DMS 273 (cell line): ENCODE results near the gene BARHL1.

ENCODE experiments used
- DNase-seq: peaks from one replicate; lab custom pipeline; 2025; ENCODE audit not compliant: unreplicated experiment; lab: John Stamatoyannopoulos, UW

BARHL1 gene

GRCh38 chr9:132582276-132582785 is at the start of gene BARHL1:
BARHL1 (plus strand) TSS chr9:132582606; CDS start chr9:132582798, 192 bp downstream.
- DNase-seq, result no peak

- no peak for DNase-seq
Measured at GRCh38 chr9:132534832-132535231, 47.6 kb upstream of the BARHL1 start.

- no peak for DNase-seq
Measured at GRCh38 chr9:132536124-132536523, 46.3 kb upstream of the BARHL1 start.

DNA sequence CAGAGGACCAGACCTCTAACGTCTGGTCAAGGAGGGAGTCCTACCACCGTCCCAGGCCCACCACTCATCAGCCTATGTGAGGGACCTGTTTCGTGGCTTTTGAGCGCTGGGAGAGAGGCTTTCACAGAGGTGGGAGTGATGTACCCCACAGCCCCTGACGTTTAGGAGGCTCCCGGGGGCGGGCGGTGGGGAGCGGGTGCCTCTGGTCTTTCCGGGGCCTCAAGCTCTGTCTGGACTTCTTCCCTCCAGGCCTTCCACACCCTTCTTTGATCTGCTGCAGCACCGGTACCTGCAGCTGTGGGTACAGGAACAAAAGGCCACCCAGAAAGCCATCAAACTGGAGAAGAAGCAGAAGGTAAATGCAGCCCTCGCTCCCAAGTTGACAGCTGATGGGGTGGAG is 45.1 kb upstream of the BARHL1 start:
- DNase-seq, result no peak

DNA sequence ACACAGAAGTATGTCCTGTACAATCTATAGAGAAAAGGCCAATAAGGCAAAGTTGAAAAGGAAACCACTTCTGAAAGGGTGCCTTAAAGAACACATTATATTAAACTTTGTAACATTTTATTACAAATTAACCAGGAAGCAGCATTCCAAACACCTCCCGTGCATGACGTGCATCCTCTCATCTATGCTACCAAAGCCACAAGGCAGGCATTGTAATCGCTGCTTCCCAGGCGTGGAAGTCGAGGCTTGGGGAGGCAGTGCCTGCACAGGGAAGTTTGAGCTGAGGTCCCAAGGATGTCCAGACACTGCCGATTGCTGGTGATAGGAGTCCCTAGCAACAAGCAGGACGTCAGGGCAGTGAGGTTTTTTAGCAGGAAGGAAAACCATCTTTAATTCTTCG is 44.3 kb upstream of the BARHL1 start:
- DNase-seq, result no peak

DNA sequence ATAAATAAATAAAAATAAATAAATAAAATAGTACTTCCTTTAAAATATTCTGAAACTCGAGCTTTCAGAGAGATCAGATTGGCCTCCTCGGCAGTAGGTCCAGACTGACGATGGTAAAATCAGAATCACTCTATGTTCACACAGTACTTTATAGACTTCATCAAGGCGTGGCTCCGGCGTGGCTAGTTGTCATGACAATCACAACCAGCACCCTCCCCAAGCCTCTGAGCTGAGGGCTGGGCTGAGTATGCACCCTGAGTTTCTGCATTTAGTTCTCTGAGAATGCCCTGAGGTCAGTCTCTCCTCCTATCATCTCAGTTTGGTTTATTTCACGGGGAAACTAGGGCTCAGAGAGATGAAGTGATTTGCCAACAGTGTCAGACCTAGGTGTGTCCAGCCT is 43.3 kb upstream of the BARHL1 start:
- DNase-seq, result no peak

DNA sequence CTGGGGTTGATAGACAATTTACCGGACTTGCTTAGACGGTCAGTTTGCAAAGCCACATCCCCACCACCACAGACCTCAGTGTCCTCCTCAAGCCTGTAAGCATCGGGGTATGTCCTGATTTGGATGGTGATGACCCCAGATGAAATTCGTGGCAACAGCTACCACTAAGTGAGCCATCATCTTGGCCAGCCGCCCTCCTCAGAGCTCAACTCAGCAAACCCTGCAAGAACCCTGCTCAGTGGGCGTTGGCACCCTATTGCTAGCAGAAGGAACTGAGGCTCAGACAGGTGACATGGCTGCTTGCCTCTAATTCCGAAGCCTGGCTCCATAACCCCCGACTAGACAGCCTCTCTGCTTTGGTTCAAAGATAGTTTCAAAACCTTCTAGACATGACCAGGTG is 41.4 kb upstream of the BARHL1 start:
- DNase-seq, result no peak

GRCh38 chr9:132541870-132542830 is 40.3 kb upstream of the BARHL1 start:
- DNase-seq, result no peak

GRCh38 chr9:132543251-132543650 is 39.2 kb upstream of the BARHL1 start:
- no peak for DNase-seq

DNA sequence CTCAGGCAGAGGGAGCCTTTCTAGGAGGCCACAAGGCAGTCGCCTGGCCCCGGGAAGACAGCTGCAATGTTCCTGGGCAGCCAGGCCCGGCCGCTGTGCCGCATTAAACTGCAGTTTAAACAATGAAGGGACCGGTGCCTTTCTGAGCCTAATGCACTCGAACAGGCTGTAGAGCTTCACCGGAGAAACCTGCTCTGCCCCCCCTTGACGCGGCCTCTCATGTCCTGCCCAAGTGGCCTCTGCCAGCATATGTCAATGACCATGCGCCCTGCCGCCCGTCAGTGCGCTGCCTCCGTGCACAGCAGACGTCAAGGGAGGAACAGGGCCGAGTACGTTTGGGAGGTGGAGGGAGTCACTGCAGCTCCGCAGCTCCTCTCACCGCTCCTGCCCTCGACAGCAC is 38.4 kb upstream of the BARHL1 start:
- no peak for DNase-seq

GRCh38 chr9:132545578-132545977 is 36.8 kb upstream of the BARHL1 start:
- DNase-seq, result no peak

DNA sequence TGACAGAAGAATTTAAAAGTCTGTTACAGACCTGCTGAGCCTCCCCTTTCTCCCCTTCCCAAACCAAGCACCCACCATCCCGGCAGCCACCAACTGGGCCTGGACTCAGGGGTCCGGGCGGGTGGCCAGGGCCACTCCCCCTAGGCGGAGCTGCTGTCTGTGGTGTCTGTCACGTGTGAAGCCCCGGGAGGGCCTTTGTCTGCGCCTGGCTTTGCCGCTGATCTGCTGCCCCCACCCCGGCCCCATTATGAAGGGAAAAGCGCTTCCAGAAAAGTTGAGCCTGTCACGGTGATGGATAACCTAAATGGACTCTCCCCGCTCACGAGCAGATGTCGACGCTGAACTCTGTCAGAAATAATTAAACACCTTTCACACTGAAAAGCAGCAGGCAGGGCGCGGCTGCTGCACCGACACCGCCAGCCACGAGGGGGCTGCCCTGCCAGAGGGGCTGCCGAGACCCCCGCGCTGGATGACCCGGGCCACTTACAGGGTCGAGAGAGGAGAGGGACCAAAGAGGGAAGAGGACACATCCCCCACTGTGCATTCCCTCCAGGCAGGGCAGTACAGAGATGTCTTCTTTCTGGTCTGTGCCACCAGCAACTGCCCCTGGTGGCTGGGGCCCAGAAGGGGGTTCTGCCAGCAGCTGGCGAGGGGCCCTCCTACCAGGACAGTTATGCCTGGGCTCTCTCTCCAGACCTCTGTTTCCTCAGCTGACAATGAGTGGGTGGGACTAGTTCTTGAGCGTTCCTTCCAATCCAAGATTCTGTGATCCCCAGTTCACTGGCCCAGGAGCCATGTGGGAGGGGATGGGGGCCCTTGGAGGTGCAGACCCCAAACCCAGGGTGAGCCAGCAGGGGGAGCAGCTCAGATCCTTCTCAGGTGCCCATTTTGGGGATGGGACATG is 36.0 kb upstream of the BARHL1 start:
- DNase-seq, result peak; percentile 93

DNA sequence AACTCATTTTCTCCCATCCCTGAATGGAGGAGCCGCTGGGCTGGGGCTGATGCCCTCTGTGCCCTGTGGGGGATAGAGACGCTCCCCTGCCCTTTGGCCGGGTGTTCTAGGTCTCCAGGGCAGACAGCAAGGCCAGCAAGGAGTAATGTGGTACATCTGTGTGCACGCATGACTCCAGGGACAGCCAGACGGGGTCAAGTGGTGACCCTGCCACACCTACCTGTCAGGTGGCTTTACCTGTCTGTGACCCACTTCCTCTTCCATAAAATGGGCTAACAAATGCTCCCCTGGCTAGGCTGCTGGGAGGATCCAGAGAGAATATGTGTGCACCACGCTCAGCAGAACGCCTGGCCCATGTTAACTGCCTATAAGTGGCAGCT is 35.4 kb upstream of the BARHL1 start:
- no peak for DNase-seq

- DNase-seq, result no peak
Measured at GRCh38 chr9:132547436-132547835, 35.0 kb upstream of the BARHL1 start.

DNA sequence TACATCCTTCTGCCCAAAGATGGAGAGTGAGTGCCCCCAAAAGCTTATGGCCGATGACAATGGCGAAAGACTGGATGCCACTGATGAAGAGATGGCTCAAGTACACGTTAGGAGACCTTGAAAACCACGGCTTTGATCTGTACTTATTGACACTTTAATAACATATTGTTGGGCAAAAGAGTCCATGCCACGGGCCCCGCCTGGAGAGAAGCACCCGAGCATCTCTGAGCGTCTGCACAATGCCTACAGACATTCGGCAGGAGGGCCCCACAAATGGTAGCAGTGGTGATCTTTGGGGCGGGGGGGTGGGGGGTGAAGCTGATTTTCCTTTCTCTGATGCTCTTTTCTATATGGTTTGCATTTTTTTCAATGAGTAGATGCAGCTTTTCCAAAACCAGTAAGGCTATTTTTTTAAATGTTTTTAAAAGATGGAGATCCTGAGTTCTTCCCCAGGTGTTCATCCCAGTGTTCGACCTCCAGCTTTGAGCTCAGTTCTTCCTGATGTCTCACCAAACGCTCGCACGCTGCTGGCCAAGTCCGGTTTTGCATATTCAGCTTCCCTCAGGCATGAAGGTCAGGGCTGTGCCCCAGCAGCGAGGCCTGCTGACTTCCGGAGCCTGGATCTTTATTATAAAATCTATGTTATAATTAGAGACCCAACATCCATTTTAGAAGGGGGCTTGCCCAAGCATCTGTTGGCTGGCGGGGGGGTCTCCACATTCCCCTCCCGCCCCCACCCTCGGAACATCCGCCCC is 34.3 kb upstream of the BARHL1 start:
- no peak for DNase-seq

- DNase-seq, result no peak
Measured at GRCh38 chr9:132548751-132549640, 33.4 kb upstream of the BARHL1 start.

DNA sequence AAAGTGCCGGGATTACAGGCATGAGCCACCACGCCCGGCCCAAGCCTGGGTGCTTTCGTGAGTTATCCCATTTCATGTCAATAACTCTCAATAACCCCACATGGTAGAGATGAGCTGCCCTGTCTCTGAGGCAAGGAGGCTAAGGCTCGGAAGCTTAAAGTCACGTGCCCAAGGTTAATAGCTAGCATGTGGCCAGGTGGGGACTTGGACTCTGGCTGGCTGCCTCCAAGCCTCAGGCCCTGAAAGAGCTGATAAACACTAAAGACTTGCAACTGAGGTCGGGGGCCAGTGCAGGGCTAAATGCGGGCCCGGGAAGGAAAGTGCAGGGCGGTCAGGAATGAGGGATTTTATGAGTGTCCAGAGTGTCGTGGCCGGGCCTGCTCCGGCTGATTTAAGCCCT is 30.9 kb upstream of the BARHL1 start:
- DNase-seq, result no peak

GRCh38 chr9:132552041-132552440 is 30.4 kb upstream of the BARHL1 start:
- no peak for DNase-seq

GRCh38 chr9:132554755-132555154 is 27.7 kb upstream of the BARHL1 start:
- no peak for DNase-seq

DNA sequence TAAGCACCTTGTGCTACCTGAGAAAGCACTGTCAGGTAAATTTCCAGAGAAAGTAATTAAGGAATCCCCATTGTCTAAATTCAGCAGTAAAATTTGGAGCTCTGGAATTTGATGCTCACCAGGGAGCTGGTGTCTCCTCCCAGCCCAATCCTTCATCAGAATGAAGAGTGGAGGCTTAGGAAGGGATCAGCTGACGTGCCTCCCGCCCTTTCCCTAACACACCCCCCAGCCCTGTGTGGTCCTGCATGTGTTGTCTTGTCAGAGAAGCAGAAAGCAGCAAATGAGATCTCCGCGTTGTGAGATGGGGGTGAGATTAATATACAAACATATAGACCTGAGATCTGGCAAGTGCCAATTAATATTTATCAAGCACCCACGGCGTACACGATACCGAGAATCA is 26.9 kb upstream of the BARHL1 start:
- no peak for DNase-seq
